Keratinocyte (primary cell): ENCODE measurements around the gene TMEM123. TPM values are rescaled to one million over a fixed set of nuclear protein-coding genes. Genes with fewer than 3 reads are reported as not detected.

Source experiments
- DNase-seq: peaks from one replicate; pipeline ENCODE4 v3.0.0-alpha.2; 2011; ENCODE audit warnings: low read depth, missing footprints, low spot score
- FAIRE-seq: peaks from 2 replicates; lab custom pipeline; 2011; peaks lifted over from hg19 to GRCh38; lab: Jason Lieb, UNC
- H2AFZ ChIP-seq: 2 replicates; pipeline ENCODE4 v1.6.0; 2012; ENCODE audit warnings: low read length, control low read depth, inconsistent platforms; ENCODE audit not compliant: control insufficient read depth
- H3K27ac ChIP-seq: 2 replicates; pipeline ENCODE4 v1.5.1; 2011; ENCODE audit warnings: low read length; ENCODE audit not compliant: control insufficient read depth, insufficient read depth
- H3K27me3 ChIP-seq: 3 replicates; pipeline ENCODE4 v1.6.0; 2011; ENCODE audit warnings: low read length; ENCODE audit not compliant: control insufficient read depth, insufficient read depth; ENCODE audit errors: extremely low read depth
- H3K36me3 ChIP-seq, 2 experiments: 2 replicates in 1 of 2; 3 replicates in 1 of 2; pipeline ENCODE4 v1.5.1; 2011; ENCODE audit warnings: low read length in 2 of 2, mild to moderate bottlenecking in 1 of 2; ENCODE audit not compliant: control insufficient read depth in 2 of 2, insufficient read depth in 2 of 2; ENCODE audit errors: extremely low read depth in 1 of 2
- H3K4me1 ChIP-seq: 3 replicates; pipeline ENCODE4 v1.5.1; 2011; ENCODE audit warnings: low read length; ENCODE audit not compliant: control insufficient read depth, insufficient read depth; ENCODE audit errors: extremely low read depth
- H3K4me2 ChIP-seq: 3 replicates; pipeline ENCODE4 v1.6.0; 2011; ENCODE audit warnings: low read depth, low read length; ENCODE audit not compliant: control insufficient read depth, insufficient read depth; ENCODE audit errors: extremely low read depth
- H3K4me3 ChIP-seq, 3 experiments: fragments of 200-600 bp in 1 of 3; sonication (generic) in 1 of 3; 2 replicates in 2 of 3; 3 replicates in 1 of 3; pipeline ENCODE4 v1.5.1; 2011 to 2016; ENCODE audit warnings: low read length in 3 of 3, mild to moderate bottlenecking in 3 of 3, control low read depth in 2 of 3, inconsistent platforms in 1 of 3, low read depth in 1 of 3, mixed read lengths in 1 of 3, mixed run types in 1 of 3, moderate library complexity in 1 of 3; ENCODE audit not compliant: control insufficient read depth in 2 of 3, insufficient read depth in 2 of 3; ENCODE audit errors: extremely low read depth in 1 of 3
- H3K79me2 ChIP-seq: 2 replicates; pipeline ENCODE4 v1.6.0; 2012; ENCODE audit warnings: low read length; ENCODE audit not compliant: control insufficient read depth, insufficient read depth
- H3K9ac ChIP-seq: 3 replicates; pipeline ENCODE4 v1.6.0; 2011; ENCODE audit warnings: low read length; ENCODE audit not compliant: control insufficient read depth, insufficient read depth; ENCODE audit errors: extremely low read depth
- H3K9me1 ChIP-seq: 3 replicates; pipeline ENCODE4 v1.6.0; 2011; ENCODE audit warnings: low read length; ENCODE audit not compliant: control insufficient read depth, insufficient read depth; ENCODE audit errors: extremely low read depth
- H3K9me3 ChIP-seq: 2 replicates; pipeline ENCODE4 v1.5.1; 2012; ENCODE audit warnings: low read depth, low read length; ENCODE audit not compliant: control insufficient read depth
- H4K20me1 ChIP-seq: 3 replicates; pipeline ENCODE4 v1.6.0; 2011; ENCODE audit warnings: low read length; ENCODE audit not compliant: control insufficient read depth, insufficient read depth; ENCODE audit errors: extremely low read depth
- CTCF ChIP-seq, 3 experiments: IDR thresholded peaks in 1 of 3; conservative IDR thresholded peaks in 1 of 3; optimal IDR thresholded peaks in 1 of 3; 2 replicates in 2 of 3; 3 replicates in 1 of 3; pipeline versions ENCODE3 to v1.5.1; 2011; ENCODE audit warnings: low read length in 3 of 3, mild to moderate bottlenecking in 3 of 3, moderate library complexity in 2 of 3, control low read depth in 1 of 3, inconsistent platforms in 1 of 3; ENCODE audit not compliant: insufficient read depth in 2 of 3; ENCODE audit errors: extremely low read depth in 1 of 3
- EZH2 ChIP-seq: IDR thresholded peaks from one replicate; pipeline ENCODE4 v1.6.1; 2012; ENCODE audit warnings: inconsistent platforms, mild to moderate bottlenecking, low read length, moderate library complexity
- dilution Hi-C: fragments of 300-500 bp; cut with MboI; formaldehyde crosslinking; loops from one replicate; pipeline ENCODE4 v1.7.0; 2020; ENCODE audit warnings: low sequenced_read_pairs; ENCODE audit not compliant: extremely low pct_ligation_motif_present
- polyA plus RNA-seq, 5 experiments: library from polyadenylated mRNA; depleted of rRNA in 3 of 5; stranded (reverse) in 3 of 5; stranded (forward) in 1 of 5; unstranded in 1 of 5; fragments of >200 nt; gene quantifications; 1 replicate in 1 of 5; 2 replicates in 3 of 5; 3 replicates in 1 of 5; pipeline versions ENCODE4 v1.2.1 to v1.2.3, GENCODE V29; 2011 to 2012; ENCODE audit warnings: missing spikeins in 2 of 5, low read depth in 1 of 5, low replicate concordance in 1 of 5

TMEM123 gene
- polyA plus RNA-seq, 1 donor (not counting 4 experiments of a cell fraction or from before 2014, with no cell fraction given) = 408 TPM

- Histone ChIP-seq H3K79me2 (no peaks in the 10 kb centered on the region), H3K9me1 (no peaks in the 10 kb centered on the region), H3K4me3 (no peak overlapping the region), H3K4me1 (no peaks in the 10 kb centered on the region), H3K27ac (no peak overlapping the region), H3K36me3 (peaks cover 12 to 16% of the 10 kb centered on the region in 2 experiments), H3K9ac (no peak overlapping the region), H2AFZ (no peak overlapping the region), H4K20me1 (no peaks in the 10 kb centered on the region), H3K4me2 (no peak overlapping the region), H3K9me3 (no peaks in the 10 kb centered on the region), H3K27me3 (no peaks in the 10 kb centered on the region)
- TF ChIP-seq EZH2 (no peak), CTCF (optimal IDR thresholded peaks at IDR 0.05 in 1 of 3, IDR thresholded peaks at IDR 0.05 in 1 of 3, conservative IDR thresholded peaks at IDR 0.05 in 1 of 3; ENCODE audit: extremely low read depth in 1 of 3, insufficient read depth in 2 of 3, low read length in 3 of 3) (no peak)
- DNase-seq (no peak), FAIRE-seq (no peak)
- dilution Hi-C loops = no loop called here
Observed at GRCh38 chr11:102384419-102385079, 68.0 kb downstream of the TMEM123 start.

DNA sequence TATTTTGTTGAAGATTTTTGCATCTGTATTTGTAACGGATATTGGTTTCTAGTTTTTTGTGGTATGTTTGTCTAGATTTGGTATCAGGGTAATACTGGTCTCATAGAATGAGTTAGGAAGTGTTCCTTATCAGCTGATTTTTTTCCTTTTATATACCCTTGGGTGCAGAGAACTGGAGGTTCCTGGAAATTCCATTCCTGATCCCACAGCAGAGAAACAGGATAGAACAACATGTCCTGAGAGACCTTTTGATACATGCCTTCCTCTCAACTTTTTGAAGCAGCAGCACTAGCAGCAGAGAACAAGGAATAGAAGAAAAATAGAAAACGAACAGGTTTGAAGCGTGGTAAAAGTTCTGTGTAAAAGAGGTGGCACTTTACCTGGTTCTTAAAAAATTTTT lies 68.7 kb downstream of the TMEM123 start:
- Histone ChIP-seq H3K9ac (no peak overlapping the region), H3K36me3 (peaks cover 10 to 19% of the 10 kb centered on the region in 2 experiments), H3K79me2 (no peaks in the 10 kb centered on the region), H3K4me2 (no peak overlapping the region), H3K9me1 (no peaks in the 10 kb centered on the region), H3K27ac (no peak overlapping the region), H3K27me3 (no peaks in the 10 kb centered on the region), H3K4me3 (no peak overlapping the region), H4K20me1 (no peaks in the 10 kb centered on the region), H3K4me1 (no peaks in the 10 kb centered on the region), H3K9me3 (no peaks in the 10 kb centered on the region), H2AFZ (no peak overlapping the region)
- FAIRE-seq (no peak), DNase-seq (no peak)
- no peak for TF ChIP-seq EZH2
- TF ChIP-seq CTCF (optimal IDR thresholded peaks at IDR 0.05 in 1 of 3, IDR thresholded peaks at IDR 0.05 in 1 of 3, conservative IDR thresholded peaks at IDR 0.05 in 1 of 3; ENCODE audit: extremely low read depth in 1 of 3, insufficient read depth in 2 of 3, low read length in 3 of 3) = no peak
- dilution Hi-C loops = no loop called here
